Measurements from ENCODE around the gene CACNA1I.
A peak's percentile ranks its signal among the peaks of the same experiment; 100 is the strongest.

Gene CACNA1I

DNA sequence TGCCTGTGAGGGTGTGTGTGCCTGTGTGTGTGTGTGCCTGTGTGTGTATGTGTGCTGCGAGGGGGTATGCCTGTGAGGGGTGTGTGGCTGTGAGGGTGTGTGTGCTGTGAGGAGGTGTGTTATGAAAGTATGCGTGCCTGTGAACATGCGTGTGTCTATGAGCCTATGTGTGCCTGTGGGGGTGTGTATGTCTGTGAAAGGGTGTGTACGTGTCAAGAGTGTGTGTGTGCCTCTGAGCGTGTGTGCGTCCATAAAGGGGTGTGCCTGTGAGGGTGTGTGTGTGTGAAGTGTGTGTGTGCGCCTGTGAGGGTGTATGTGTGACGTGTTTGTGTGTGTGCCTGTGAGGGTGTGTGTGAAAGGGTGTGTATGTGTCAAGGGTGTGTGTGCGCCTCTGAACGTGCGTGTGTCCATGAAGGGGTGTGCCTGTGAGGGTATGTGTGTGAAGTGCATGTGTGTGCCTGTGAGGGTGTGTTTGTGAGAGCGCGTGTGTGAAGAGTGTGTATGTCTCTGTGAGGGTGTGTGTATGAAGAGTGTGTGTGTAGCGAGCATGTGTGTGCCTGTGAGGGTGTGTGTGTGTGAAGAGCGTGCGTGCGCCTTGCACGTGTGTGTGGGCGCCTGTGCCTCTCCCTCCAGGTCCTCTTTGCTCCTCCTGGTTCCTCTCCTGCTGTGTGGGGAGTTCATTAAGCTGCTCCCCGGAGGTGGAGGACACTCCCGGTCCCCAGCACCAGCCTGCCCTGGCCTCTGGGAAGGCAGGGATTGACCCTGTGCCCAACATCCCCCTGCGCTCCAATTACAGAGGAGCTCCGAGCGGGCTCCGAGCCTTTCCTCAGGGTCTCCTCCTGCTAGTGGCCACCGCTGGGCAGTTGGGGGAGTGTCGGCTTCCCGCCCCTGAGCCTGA lies 53.3 kb downstream of the CACNA1I start (continued):
- TF ChIP-seq, protein P1, sequence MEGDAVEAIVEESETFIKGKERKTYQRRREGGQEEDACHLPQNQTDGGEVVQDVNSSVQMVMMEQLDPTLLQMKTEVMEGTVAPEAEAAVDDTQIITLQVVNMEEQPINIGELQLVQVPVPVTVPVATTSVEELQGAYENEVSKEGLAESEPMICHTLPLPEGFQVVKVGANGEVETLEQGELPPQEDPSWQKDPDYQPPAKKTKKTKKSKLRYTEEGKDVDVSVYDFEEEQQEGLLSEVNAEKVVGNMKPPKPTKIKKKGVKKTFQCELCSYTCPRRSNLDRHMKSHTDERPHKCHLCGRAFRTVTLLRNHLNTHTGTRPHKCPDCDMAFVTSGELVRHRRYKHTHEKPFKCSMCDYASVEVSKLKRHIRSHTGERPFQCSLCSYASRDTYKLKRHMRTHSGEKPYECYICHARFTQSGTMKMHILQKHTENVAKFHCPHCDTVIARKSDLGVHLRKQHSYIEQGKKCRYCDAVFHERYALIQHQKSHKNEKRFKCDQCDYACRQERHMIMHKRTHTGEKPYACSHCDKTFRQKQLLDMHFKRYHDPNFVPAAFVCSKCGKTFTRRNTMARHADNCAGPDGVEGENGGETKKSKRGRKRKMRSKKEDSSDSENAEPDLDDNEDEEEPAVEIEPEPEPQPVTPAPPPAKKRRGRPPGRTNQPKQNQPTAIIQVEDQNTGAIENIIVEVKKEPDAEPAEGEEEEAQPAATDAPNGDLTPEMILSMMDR (tag by site-specific recombination; IDR thresholded peaks at IDR 0.05), result no peak
- TF ChIP-seq ZNF10 (tag by site-specific recombination; IDR thresholded peaks at IDR 0.05) (no peak), ZNF501 (tag by site-specific recombination; IDR thresholded peaks at IDR 0.05) (no peak), MZF1 (tag by site-specific recombination; IDR thresholded peaks at IDR 0.05; ENCODE audit: borderline replicate concordance) (no peak), ZNF660 (tag by site-specific recombination; IDR thresholded peaks at IDR 0.05) (no peak), ZNF600 (tag by site-specific recombination; IDR thresholded peaks at IDR 0.05) (no peak), ZNF404 (tag by site-specific recombination; IDR thresholded peaks at IDR 0.05) (no peak), ZNF16 (tag by site-specific recombination; IDR thresholded peaks at IDR 0.05; ENCODE audit: low read depth) (no peak), ZFP3 (tag by site-specific recombination; IDR thresholded peaks at IDR 0.05; ENCODE audit: low read depth) (no peak), ZSCAN23 (tag by site-specific recombination; IDR thresholded peaks at IDR 0.05) (no peak), ZNF24 (tag by site-specific recombination; IDR thresholded peaks at IDR 0.05) (no peak), RBAK (tag by site-specific recombination; IDR thresholded peaks at IDR 0.05) (no peak), GLI4 (tag by site-specific recombination; IDR thresholded peaks at IDR 0.05) (no peak), ZFP69B (tag by site-specific recombination; IDR thresholded peaks at IDR 0.05) (no peak)
- TF ChIP-seq, protein P2, sequence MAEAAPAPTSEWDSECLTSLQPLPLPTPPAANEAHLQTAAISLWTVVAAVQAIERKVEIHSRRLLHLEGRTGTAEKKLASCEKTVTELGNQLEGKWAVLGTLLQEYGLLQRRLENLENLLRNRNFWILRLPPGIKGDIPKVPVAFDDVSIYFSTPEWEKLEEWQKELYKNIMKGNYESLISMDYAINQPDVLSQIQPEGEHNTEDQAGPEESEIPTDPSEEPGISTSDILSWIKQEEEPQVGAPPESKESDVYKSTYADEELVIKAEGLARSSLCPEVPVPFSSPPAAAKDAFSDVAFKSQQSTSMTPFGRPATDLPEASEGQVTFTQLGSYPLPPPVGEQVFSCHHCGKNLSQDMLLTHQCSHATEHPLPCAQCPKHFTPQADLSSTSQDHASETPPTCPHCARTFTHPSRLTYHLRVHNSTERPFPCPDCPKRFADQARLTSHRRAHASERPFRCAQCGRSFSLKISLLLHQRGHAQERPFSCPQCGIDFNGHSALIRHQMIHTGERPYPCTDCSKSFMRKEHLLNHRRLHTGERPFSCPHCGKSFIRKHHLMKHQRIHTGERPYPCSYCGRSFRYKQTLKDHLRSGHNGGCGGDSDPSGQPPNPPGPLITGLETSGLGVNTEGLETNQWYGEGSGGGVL (tag by site-specific recombination; IDR thresholded peaks at IDR 0.05), result no peak
- TF ChIP-seq, protein P3, sequence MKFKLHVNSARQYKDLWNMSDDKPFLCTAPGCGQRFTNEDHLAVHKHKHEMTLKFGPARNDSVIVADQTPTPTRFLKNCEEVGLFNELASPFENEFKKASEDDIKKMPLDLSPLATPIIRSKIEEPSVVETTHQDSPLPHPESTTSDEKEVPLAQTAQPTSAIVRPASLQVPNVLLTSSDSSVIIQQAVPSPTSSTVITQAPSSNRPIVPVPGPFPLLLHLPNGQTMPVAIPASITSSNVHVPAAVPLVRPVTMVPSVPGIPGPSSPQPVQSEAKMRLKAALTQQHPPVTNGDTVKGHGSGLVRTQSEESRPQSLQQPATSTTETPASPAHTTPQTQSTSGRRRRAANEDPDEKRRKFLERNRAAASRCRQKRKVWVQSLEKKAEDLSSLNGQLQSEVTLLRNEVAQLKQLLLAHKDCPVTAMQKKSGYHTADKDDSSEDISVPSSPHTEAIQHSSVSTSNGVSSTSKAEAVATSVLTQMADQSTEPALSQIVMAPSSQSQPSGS (tag by site-specific recombination; IDR thresholded peaks at IDR 0.05; ENCODE audit: low read depth), result no peak
- TF ChIP-seq, protein P4, sequence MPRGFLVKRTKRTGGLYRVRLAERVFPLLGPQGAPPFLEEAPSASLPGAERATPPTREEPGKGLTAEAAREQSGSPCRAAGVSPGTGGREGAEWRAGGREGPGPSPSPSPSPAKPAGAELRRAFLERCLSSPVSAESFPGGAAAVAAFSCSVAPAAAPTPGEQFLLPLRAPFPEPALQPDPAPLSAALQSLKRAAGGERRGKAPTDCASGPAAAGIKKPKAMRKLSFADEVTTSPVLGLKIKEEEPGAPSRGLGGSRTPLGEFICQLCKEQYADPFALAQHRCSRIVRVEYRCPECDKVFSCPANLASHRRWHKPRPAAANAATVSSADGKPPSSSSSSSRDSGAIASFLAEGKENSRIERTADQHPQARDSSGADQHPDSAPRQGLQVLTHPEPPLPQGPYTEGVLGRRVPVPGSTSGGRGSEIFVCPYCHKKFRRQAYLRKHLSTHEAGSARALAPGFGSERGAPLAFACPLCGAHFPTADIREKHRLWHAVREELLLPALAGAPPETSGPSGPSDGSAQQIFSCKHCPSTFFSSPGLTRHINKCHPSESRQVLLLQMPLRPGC (tag by site-specific recombination; IDR thresholded peaks at IDR 0.05), result no peak
- TF ChIP-seq, protein P5, sequence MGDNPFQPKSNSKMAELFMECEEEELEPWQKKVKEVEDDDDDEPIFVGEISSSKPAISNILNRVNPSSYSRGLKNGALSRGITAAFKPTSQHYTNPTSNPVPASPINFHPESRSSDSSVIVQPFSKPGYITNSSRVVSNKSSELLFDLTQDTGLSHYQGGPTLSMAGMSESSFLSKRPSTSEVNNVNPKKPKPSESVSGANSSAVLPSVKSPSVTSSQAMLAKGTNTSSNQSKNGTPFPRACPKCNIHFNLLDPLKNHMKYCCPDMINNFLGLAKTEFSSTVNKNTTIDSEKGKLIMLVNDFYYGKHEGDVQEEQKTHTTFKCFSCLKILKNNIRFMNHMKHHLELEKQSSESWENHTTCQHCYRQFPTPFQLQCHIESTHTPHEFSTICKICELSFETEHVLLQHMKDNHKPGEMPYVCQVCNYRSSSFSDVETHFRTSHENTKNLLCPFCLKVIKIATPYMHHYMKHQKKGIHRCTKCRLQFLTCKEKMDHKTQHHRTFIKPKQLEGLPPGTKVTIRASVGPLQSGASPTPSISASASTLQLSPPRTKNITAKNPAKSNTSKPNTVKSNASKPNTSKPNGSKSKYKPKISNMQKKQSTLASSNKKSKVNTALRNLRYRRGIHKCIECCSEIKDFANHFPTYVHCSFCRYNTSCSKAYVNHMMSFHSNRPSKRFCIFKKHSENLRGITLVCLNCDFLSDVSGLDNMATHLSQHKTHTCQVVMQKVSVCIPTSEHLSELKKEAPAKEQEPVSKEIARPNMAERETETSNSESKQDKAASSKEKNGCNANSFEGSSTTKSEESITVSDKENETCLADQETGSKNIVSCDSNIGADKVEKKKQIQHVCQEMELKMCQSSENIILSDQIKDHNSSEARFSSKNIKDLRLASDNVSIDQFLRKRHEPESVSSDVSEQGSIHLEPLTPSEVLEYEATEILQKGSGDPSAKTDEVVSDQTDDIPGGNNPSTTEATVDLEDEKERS (tag by site-specific recombination; IDR thresholded peaks at IDR 0.05), result no peak
- TF ChIP-seq, protein P6, sequence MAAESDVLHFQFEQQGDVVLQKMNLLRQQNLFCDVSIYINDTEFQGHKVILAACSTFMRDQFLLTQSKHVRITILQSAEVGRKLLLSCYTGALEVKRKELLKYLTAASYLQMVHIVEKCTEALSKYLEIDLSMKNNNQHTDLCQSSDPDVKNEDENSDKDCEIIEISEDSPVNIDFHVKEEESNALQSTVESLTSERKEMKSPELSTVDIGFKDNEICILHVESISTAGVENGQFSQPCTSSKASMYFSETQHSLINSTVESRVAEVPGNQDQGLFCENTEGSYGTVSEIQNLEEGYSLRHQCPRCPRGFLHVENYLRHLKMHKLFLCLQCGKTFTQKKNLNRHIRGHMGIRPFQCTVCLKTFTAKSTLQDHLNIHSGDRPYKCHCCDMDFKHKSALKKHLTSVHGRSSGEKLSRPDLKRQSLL (tag by site-specific recombination; IDR thresholded peaks at IDR 0.05), result no peak
- TF ChIP-seq, protein P7, sequence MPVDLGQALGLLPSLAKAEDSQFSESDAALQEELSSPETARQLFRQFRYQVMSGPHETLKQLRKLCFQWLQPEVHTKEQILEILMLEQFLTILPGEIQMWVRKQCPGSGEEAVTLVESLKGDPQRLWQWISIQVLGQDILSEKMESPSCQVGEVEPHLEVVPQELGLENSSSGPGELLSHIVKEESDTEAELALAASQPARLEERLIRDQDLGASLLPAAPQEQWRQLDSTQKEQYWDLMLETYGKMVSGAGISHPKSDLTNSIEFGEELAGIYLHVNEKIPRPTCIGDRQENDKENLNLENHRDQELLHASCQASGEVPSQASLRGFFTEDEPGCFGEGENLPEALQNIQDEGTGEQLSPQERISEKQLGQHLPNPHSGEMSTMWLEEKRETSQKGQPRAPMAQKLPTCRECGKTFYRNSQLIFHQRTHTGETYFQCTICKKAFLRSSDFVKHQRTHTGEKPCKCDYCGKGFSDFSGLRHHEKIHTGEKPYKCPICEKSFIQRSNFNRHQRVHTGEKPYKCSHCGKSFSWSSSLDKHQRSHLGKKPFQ (tag by site-specific recombination; IDR thresholded peaks at IDR 0.05), result peak; percentile 28; the same call in 1 of the 2 replicates

All from HEK293 (cell line).